NCI-H460 (cell line): ENCODE results near the gene ANKRD23. TPM values are rescaled to one million over a fixed set of nuclear protein-coding genes. Genes with fewer than 3 reads are reported as not detected.

Experiments
- DNase-seq: peaks from one replicate; pipeline ENCODE4 v3.0.0-alpha.2; 2016; ENCODE audit warnings: low read depth; ENCODE audit errors: extremely low read depth
- total RNA-seq: library from RNA; depleted of rRNA; stranded (reverse); fragments of >200 nt; shearing (Covaris generic); gene quantifications from 2 replicates; pipeline ENCODE4 v1.2.3, GENCODE V29; 2014

Gene ANKRD23
- total RNA-seq, 1 experiment from 2014 or later: 5.3 TPM

DNA sequence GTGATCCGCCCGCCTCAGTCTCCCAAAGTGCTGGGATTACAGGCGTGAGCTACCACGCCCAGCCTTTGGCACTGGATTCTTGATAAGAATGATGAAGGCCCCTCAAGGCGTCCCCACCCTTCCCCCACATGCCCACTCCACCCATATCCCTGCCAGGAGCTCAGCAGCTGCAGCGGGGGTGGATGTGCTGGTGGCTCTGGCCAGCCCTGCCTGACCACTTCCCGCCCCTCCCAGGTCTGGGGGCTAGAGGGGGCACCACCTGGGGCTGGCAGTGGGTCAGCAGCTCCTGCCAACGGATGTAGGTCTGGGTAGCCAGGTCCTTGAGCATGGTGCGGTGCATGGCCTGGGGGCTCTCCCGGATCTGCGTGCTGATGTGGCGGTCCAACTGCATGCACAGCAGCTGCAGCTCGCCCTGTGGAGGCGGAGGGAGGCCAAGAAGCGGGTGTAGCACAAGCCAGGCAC, 33.8 kb upstream of the ANKRD23 start:
- DNase-seq: no peak

DNA sequence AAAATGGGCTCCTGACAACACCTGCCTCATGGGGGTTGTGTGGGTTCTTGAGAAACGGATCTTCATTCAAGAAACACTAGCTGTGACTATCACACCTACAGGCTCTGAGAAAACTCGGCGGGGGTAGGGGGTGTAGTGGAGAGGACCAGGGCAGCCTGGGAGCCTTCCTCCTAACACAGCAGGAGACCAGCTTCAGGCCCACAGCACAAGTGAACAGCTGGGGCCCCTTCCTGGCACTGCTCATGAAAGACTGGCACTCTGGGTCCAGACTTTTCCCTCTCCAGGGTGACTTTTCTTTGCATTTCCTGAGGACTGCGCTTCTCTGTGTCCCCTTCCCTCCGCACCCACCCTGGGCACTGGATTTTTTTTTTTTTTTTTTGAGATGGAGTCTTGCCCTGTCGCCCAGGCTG, 33.2 kb upstream of the ANKRD23 start:
- no peak for DNase-seq

DNA sequence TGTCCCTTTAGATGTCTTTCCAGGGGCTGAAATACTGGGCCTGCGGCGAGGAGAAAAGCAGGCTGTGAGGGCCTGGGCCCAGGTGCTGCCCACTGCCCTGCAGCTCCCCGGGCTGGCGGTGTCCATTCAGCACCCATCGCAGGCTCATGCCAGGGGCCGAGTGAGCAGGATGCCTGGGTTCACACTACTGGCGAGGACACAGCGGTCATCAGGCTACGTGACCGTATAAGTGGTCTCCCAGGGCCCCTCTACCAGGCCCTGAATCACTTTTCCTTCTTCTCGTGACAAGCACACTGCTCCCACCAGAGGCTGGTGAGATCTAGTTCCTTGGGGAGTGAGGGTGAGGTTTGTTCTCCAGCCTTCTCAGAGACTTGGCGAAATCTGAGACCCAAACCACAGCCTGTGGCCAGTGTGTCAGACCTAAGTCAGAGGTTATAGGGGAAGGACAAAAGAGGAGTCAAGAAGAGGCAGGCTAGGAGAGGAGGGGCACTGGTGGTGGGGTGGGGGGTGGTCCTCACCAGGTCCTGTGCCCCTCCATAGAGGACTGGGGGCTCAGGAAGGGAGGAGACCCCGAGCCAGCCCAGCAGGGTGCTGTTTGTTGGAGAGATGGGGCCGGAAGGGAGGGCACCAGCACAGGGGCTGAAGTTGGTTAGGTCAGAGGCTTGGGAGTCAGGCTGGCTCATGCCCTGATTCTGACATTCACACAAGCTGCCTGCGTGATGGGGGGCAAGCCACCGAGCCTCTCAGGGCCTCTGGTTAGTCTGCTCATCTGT, 32.6 kb upstream of the ANKRD23 start:
- DNase-seq: no peak

DNA sequence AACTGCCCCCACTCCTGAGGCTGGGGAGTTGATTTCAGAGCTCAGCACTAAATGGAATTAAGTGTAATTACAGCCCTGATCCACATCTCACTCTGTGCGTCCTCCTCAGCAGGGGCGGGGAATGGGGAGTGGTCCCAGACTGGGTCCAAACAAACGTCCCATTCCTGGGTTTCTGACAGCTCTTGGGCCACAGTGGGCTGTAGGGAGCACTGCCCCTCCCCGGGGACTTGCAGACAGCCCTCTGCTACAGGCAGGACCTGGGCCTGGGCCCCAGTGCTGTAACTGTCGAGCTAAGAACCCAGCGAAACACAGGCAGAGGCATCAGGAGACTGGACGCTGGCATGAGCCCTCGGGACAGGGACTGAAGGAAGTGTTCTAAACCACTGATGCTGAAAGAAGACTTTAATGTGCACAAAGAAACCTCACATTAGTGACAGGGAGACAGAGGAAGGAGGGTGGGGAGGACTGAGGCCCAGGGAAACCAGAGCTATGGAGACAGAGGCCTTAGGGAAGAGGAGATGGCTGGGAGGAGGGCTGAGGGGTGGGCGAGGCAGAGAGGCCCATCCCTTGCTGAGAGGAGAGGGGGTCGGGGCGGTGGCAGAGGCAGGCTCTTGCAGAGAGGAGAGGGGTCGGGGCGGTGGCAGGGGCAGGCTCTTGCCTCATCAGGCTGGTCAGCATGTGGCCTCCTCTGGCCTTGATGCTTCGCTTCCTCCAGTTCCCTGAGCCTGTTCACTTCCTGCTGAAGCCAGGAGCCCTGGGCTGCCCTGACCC, 31.9 kb upstream of the ANKRD23 start:
- DNase-seq: no peak

DNA sequence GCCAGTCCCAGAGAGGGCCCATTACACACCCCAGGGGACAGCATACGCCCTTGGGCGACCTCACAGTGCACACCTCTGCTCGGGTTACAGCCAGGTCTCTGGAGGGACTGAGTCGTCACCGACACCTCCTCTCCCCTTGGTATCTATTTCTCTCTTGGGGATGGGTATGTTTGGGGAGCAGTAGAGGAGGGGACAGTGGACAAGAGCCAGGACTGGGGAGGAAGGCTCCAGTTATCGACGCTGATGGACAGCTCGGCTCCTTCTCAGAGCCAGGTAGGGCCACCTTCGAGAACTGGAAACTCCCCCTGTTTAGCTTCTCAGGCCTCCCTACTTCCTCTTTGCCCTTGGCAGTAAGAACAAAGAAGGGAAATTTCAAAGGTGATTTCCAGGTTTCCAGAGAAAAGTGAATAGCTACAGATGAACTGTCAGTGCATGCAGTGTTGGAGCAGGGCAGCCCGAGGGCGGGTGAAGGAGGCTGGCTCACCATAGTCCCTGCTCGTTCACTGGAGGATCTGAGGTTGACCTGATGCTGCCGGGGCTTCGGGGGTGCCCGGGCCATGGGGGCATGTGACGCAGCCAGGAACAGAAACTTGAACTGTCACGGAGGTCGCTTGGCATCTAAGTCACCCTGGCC, 30.5 kb upstream of the ANKRD23 start:
- DNase-seq: no peak

DNA sequence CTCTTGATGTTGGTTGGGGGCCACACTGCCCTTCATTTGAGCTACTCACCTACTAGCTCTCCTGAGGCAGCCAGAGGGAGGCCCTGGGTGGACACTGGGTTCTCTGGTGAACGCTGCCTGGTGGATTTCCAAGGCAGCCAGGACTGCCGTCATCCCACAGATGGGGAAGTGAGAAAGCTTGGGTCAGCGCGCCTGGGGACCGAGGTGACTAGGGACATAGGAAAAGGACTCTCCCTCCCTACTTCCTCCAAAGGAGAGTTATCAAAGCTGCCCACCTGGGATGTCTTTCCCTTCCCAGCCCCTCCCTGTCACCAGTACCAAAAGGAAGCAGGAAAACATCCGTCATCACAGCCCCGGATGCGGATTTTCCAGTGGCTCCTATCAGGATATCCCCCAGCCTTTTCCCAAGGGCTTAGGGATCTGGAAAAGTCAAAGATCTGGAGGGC, 29.9 kb upstream of the ANKRD23 start:
- DNase-seq: no peak

DNA sequence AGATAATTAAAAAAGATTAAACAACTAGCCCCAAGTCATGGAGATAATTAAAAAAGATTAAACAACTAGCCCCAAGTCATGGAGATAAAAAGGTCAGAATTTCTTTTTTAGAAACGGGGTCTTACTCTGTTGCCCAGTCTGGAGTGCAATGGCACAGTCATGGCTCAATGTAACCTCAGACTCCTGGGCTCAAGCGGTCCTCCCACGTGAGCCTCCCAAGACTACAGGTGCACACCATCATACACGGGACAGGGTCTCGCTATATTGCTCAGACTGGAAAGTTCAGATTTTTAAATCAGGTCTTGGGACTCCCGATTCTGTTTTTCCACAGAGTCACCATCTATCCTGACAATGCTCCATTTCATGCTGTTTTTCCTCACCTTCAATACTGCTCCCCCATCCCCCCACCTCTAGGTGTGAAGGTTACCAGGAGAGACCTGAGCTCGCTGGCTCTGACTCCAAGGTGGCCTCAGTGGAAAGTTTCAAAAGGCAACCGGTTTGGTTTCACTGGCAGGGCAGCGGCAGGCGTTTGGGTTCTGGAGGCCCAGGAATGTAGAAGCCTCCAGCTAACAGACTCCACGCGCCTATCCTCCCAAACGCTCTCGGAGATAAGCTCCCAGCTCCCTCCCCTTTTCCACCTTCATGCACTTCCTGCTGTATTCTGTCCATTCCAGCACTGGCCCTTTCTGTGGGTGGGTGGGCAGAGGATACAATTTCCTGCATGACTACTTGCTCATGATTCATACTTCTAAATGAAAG, 28.9 kb upstream of the ANKRD23 start:
- no peak for DNase-seq

DNA sequence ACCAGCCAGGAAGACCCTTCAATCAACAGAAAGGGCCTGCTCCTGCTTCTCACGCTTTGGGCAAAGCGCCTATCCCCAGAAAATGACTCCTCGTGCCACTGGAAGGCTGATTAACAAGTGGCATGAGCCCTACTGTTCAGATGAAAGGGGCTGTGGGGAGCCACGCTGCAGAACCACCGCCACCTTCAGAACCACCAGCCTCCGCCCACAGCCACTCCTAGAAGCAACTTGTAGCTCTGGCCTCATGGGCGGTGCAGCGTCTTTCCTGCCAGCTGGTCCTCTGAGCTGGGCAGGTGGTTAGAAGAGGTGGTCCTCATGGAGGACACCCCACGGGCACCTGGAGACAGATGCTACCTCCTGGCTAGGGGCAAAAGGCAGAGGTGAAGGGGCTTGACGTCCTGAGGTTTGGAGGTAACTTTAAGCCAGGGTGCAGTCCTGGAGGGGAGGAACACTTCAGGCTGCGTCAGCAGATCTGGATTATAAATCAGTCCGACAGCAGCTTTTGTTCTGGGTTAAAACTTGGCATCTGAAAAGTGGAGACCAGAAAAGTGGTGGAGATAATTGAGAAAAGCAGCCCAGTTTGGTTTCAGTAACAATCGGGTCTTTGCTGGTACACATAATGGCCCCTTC, 26.9 kb upstream of the ANKRD23 start:
- no peak for DNase-seq

DNA sequence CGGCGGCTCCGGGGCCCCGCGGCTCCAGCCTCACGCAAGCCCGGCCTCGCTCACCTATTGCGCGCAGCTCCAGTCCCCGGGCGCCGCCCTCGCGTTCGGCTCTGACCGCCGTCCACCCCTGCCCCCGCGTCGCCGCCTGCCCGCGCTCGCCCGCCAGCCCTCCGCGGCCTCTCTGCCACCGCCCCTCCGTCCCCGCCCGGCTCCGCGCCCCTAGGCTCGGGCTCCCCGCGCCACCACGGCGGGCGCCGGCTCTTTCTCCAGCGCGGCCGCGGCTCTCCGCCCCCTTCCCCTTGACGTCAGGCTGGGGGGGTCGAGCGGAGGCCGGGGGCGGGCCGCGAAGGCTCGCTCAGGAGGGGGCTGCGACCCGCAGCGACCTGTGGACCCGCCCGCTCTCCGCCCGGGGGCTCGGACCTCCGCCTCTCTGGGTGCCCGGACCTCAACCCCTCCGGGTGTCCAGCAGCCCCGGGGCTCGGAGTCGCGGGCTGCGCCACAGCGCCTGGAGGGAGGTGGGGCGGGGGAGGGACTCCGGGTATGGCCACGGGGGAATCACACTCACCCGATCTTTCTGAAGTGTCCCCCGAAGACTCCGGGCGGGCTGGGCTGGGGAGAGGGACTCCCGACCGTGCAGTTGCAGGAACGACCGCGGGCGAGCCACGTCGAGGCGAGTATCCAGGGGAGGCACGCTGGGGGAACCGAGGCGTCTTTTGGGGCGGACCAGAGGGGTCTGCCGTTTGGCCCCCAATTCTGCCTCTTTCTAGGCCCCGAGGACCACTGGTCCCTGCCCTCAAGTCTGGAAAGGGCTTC, 26.2 kb upstream of the ANKRD23 start, which contains the start of gene SEMA4C:
Gene SEMA4C, minus strand, starts transcription at position 259 of the 804 bp plus-strand sequence. CDS start 2,194 bp downstream, outside the sequence.
- DNase-seq: no peak

DNA sequence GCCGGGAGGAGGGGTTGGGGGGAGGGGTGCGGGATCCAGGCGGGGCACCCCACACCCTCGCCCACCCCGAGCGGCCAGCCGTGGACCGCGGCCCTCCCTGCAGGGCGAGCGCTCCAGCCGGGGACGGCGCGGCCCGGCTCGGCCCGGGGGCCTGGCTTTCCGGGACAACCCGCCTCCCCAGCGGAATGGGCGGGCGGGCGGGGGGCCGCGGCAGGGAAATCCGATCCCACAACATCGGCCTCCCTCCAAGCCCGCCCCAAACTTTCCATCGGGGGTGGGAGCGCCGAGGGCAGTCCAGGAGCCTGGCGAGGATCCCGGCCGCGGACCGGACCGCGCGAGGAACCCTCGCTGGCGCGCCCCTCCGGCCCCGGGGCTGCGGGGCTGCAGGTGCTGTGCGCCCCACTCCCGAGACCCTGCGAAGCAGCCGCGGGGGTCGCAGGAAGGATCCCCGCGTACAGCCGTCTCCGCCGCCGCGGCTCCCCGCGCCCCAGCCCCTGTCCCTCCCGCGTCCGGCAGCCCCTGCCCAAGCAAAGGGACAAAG, 25.5 kb upstream of the ANKRD23 start:
- DNase-seq: no peak

DNA sequence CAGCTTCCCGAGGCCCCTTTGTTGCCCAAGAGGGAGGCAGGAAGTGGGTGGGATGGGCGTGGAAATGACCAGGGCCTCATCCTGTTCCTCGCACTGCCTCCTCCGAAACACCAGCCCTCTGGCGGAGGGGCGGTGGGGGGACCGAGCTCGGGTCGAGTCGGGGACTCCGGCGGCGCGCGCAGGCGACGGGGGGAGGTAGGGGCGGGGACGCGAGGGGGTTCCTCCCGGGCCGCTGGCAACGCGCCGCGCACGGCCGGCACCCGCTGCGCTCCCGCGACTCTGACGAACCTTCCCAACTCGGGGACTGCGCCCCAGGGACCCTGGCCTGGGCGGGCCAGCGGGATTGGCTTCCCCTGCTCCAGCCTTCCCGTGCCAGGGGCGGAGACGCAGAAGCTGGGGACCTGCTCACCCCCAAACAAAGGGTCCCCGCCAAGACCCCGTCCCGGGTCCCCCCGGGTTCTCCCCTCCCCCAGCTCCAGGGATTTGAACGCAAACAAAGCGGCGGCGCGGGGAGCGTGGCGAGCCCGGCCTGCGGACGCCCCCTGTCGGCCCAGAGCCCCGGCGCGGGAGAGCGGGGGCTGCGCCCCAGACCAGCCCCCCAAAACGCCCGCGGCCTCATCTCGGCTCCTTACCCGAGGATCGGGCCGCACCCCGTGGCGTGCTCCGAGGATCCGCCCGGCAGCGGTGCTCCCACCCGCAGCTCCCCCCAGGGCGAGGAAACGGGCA, 24.9 kb upstream of the ANKRD23 start:
- peak; percentile 83 for DNase-seq

DNA sequence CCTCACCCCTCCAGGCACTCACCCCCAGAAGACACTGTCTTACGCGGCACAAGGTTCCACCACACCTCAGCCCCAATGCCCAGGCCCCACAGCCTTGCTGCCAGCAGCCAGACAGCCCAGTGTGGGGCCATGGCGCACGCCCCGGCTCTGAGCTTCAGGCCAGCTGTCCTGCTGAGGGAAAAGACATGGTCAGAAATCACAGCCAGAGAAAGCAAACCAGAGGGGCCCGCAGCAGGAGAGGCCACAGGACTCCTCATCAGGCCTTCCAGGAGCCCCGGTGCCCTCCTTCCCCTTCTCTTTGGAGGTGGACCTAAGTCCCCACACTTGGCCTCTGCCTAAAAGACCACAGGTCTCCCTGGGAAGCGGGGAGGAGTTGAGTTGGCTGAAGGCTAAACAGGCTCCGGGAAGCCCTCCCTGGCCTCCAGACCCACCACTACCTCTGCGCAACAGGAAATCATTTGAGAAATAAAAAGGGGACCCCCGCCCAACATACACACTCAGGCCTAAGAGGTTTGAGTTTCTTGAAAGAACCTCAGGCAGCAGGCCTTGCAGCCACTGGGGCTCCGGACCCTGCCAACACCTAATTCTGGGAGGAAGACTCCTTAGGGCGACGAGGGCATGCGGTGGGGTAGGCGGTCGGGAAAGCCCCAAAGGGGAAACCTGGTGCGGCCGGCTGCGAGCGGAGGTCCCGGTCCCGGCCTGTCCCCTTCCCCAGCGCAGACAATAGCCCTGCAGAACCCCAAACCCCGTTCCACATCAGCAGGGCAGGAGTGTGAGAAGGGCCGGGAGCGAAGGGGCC, 24.1 kb upstream of the ANKRD23 start:
- no peak for DNase-seq

DNA sequence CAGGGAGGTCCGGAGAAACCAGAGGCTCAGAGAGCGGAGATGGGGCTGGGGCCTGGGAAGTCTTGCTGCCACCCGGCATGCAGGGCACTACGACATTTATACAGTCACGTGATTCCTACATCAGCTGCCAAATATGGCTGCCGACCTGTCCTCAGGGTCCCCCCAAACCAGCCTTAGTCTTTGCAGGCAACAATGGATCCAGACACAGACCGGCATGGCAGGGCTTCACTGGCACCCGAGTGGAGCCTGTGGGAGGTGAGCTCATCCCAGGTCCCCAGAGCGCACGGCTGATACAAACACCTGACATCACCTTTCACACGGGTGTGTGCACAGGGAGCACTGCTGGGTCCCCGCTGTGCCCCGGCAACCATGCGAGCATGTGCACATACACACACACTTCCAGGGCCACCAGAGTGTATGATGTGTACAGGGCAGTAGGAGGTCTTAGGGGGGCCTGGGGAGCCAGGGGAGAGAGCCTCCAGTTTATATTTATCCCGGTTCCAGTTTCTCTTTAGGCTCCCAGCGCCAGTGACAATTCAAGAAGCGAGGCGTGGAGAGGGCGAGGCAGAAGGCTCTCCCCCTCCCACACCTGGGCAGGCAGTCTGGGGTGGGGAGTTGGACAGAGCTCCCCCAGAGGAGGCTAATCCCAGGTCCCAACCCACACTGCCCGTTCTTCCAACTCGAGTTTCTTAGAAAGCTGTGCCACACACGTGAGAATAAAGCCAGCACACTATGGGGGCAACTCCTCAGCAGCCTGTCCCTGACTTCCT, 23.4 kb upstream of the ANKRD23 start:
- DNase-seq: no peak

DNA sequence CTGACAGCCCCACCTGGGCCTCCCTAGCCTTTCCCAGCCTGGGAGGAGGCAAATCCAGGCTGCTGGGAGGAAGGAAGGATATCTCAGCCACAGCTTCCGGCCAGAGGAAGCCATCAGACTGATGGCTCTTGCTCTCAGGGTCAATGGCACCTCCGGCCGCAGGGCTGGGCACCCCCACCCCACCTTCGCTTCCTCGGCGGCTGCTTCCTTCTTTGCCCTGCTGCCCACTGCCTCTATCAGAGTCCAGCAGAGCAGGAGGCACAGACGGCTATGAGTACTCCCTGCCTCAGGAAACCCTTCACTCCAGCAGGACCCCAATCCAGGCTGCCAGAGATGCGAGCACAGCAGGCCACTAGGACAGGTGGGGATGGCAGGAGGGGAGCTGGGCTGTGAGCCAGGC, 22.8 kb upstream of the ANKRD23 start:
- DNase-seq: no peak

DNA sequence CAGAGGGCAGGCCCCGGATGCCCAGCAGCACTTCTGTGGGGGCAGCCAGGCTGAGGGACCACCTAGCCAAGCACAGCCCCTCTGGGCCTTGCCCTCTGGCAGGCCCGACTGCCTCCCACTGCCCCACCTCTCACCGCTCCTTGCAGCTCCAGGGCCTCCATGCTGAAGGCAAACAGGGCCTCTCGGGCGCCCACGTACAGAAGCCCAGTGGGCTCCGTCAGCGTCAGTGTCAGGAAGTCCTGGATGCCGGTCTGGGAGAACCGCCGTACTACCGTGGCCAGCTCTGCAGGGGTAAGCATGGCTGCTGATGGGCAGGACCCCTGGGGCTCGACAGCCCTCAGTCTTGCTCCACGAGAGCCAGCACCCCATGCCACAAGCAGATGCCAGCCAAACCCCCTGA, 22.3 kb upstream of the ANKRD23 start:
- DNase-seq: no peak

DNA sequence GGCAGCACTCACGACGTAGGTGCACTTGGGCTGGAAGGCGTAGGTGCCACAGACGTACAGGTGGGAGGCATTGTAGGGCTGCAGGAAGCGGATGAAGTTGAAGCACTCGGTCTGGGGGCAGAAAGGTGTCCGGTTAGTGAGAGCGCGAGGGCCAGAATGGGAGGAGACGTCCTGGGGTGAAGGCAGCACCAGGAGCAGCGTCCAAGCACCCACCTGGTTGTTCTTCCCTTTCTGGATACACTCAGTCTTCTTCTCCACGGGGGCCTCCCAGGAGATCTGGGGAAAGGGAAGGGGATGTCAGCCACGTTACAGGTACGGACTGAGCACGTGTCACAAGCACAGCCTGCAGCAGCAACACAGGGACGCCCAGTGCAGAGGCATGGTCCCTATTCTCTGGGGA, 21.8 kb upstream of the ANKRD23 start:
- no peak for DNase-seq
